Fibroblast of the conjunctiva (primary cell): ENCODE data around the gene FREM2.

ENCODE experiments used
- DNase-seq: peaks from one replicate; pipeline ENCODE4 v3.0.0-alpha.2; 2010; ENCODE audit warnings: low read depth

FREM2 gene

DNA sequence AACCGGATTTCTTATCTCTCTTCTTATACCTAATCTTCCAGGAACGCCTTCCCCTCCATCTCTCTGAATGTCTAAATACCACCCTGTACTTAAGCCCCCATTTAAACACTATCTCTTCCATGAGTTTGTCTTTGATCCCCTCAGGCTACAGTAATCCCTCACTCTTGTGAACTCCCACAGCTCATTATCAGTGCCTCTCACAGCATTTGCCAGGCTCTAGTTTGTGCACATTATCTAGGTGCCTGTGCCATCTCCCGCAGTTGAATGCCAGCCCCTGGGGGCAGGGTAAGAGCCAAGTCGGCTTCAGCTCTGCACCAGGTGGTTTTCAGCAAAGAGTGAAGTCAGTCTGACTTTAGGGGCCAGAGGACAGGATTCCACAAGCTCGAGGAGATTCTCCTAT lies 71.4 kb downstream of the FREM2 start:
- no peak for DNase-seq

DNA sequence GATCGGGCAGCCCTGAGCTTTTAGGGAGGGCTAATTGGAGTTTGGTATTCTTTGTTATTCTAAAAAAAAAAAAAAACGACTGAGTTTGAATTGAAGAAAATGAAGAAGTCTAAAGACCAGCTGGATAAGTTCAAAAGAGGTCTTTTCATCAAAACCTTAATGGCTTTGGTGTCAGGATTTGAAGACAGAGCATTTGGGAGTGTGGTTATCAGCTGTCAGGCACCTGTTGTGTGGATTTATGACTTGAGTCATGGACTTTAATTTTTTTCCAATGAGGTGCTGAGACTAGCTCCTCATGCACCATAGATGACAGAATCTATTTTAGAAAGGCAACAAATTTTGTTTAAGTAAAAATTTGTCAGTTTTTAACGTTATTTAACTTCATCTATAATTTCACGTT lies 72.5 kb downstream of the FREM2 start:
- DNase-seq: no peak

DNA sequence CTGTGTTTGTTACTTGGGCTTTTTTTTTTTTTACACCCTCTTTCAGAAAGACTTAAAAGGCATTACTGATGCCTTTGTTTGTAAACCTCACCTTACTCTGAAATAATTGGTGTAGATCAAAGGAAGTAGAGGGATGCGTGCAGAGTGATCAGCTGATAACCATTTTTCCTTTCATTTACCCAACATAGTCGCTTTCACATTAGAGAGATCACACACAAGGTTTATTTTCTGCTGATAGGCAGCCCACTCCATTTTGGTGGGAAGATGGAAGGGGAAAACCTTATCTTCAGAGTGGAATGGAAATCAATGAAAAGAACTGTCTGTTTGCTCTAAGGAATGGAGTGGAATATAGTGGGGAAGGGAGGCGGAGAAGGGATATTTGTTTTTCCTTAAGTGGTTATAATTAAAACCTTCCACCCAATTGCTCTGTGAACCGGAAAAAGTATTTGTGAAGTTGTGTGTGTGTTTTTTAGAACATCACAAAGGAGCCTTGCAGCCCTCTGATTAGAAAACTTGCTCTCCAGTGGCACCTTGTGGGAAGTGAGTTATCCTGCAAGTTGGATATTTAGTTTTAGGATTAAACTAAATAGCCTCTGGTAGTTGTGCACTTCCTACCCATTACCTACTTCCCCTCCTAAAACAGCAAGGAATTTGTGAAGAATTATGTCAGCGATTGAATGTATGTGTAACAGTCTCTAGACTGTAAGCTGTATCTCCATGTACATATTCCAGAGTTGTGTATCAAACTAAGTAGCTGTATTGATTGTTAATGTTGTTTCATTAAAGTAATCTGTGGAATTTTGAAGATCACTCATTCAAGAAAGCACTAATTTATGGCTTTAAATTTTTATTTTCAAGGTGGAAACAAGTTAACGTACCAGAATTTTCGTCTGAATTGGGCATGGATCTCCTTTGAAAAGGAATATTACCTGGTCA lies 76.8 kb downstream of the FREM2 start:
- peak; percentile 12 for DNase-seq

DNA sequence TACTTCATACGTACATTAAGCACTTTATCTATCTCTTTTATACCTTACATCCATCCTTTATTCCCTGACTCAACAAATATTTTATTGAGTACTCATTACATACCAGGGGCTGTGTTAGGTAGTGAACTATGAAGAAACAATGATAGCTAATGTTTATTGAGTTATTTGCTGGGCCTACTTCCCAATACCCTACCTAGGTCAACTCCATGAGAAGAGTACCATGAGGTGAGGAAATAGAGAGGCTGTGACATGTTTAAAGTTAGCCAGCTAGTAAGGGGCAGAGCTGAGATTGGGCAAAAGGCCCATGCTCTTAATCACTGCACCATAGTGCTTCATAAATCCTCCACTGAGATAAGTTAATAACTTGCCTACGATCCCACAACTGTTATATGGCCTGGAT lies 79.9 kb downstream of the FREM2 start:
- no peak for DNase-seq

DNA sequence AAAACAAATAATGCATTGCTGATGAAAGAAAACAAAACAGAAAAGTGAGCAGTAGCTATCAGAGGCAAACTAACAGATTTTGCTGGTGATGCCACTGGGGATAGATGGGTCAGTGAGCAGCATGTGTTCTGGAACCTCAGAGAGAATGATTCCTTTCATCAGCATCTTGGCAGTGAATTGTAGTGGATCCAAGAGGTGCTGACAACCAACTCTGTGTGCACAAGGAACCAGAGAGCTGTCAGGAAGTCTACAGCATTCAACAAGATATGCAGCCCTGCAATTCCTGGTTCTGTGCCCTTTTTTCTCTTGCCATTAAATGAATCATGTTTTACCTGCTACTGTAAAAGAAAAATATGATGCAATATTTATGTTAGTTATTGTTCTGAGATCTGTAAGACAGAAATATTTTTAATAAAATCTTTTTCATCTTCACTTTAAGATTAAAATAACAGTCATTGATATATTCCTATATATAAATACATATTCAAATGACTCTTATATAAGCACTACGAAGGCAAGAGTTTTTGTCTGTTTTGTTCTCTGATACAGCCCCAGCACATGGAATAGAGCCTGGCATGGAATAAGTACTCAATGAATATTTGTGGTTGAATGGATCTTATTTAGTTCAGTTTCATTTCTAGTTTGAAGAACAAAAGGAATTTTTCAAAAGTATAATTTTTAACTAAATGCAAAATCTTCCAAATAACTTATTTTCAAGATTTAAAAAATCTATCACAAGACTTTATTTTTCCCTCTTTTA lies 80.8 kb downstream of the FREM2 start:
- DNase-seq: no peak

DNA sequence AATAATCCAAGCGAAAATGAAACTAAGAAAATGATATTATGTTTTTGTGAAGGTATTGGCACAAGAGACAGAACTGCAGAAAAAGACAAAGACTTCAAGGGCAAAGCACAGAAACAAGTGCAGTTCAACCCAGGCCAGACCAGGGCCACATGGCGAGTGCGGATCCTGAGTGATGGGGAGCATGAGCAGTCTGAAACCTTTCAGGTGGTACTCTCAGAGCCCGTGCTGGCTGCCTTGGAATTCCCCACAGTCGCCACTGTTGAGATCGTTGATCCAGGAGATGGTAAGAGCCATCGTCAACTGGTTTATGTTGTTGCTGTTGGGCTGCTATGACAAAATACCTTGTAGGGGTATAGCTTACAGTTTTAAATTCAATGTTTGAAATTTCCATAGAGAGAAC lies 82.6 kb downstream of the FREM2 start:
- DNase-seq: no peak

DNA sequence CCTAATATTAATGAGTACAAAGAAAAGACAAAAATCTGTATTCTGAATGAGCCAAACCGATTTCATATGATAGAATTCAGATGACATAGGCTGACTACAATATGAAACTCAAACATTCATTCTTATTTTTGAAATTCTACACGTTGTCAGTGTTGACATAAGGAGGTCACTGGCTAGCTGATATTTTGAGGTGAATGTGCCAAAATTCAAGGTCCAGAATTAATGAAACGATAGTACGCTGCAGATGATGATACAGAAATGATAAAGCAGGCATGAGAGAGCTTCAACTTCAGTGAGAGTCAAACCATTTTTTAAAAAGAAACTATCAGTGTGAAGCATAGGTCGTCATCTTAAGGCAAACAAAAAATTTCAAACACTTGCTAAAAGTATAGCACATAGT lies 88.2 kb downstream of the FREM2 start:
- no peak for DNase-seq

DNA sequence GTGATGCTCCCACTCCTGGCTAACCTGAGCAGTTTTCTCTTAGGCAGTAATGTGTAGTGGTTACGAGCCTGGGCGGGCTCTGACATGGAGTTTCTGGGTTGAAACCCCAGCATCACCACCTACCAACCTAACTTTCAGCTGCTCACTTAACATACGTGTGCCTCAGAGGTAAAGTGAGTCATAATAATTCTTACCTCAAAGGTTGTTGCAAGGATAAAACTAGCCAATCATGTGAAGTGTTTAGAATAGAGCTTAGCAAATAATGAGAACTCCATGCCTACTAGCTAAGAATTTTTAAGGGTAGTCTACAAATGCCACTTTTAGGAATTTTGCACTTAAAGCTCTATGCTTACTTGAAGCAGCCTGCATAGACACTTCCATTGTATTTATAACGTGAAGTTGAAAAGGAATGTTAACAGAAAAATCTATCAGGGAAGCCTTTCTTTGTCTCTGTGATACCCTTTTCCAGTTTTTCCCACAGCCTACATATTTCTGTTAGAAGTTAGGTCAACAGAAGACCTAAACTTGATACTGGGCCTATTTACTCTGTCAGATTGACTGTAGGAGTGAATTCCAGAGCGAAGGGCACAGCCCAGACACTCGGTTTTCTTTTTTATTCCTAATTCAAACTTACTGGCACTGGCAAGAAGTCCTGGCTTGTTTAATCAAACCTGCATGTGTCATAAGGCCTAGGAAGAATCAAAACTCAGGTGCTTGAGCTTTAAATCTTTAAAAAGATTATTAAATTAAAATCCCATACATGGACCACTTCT lies 90.7 kb downstream of the FREM2 start:
- DNase-seq: no peak

DNA sequence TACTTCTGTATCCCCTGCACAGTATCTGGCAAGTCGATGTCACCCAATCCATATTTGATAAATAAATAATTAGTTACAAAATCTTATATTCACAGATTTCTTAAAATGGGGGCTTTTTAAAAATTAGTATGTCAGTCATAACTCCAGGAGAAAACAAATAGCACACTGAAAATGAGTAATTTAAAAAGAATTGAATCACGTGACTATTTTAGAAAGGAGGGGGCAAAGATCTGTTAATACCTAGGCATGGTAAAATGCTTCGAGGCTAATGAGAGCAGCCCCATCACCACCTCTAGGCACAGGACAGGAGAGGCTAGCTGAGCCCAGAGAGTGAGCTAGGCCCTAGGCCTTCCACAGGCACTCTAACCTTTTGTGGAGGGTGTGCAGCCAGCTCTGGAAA lies 94.7 kb downstream of the FREM2 start:
- no peak for DNase-seq

DNA sequence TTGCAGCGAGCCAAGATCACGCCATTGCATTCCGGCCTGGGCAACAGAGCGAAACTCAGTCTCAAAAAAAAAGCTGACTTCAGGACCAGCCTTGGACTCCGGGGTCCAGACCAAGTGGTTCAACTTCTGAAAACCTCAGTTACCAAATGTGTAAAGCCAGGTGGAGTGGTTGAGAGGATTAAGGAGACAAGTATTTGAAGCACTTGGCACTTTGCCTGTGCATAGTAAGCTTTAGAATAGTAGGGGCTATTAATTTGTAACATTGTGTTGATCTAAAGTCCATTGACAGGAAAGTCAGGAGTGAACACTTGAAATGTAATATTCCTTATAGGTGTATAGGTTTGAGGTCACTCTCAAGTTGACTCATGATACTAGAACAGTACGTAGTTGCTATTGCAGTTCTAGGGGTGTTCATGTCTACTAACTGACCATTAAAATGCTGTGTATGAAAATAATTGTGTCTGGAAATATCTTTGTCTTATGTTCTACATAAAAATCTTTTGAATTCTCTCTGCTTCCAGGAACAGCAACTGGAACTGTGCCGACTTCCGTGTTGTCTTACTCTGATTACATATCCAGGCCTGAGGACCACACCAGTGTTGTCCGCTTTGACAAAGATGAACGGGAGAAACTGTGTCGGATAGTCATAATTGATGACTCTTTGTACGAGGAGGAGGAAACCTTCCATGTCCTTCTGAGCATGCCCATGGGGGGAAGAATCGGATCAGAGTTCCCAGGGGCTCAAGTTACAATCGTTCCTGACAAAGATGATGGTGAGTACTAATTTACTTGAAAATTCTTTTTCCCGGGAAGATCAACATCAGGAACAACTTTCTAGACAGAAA lies 97.4 kb downstream of the FREM2 start:
- no peak for DNase-seq

DNA sequence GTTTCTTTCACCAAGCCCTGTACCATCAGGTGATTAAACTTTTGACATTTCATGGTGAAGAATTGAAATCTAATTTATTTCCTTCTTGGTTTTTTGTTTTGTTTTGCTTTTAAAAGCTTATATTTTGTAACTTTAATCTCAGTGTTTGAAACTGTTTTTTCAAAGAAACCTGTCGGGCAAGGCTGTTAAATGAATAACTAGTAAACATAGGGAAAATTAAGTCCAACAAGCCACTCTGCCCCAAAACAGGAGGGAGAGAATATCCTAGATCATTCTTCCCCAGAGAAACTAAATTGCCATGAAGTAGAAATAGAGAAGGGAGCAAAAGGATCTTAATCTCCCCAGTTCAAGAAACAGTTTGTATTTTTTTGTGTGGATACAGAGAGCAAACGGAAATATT lies 98.2 kb downstream of the FREM2 start:
- DNase-seq: no peak

DNA sequence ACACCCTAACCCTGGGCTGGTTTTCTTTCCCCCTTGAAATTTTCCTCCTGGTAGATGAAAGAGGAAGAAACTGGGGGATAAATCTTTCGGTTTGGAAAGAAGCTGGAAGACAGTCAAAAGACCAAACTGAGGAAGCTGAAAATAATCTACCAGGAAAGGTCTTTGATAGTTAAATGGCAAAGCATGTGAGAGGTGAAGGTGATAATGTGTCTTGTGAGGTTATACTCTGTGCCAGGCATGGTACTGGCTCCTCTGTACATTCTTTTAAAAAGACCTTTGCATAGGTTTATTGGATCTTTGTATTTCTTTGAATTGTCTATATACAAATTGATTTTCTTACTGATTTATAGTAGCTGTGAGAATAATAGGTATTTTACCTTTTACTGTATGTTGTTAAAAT lies 98.6 kb downstream of the FREM2 start:
- no peak for DNase-seq

DNA sequence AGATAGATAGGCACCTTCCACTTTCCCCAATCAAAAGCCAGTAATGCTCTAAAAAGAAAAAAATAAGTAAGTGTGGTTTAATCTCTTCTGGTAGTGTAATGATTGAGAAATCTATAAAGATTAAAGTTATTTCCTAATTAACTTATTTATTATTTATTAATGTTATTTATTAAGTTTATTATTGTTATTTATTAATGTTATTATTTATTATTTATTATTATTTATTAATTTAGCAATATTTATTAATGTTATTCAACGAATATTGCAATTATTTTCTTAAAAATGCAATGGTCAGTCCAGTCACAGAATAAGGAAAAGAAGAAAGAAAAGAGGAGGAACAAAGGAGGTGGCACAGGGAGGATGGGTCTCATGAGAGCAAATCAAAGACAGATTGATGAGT lies 100.7 kb downstream of the FREM2 start:
- DNase-seq: no peak

DNA sequence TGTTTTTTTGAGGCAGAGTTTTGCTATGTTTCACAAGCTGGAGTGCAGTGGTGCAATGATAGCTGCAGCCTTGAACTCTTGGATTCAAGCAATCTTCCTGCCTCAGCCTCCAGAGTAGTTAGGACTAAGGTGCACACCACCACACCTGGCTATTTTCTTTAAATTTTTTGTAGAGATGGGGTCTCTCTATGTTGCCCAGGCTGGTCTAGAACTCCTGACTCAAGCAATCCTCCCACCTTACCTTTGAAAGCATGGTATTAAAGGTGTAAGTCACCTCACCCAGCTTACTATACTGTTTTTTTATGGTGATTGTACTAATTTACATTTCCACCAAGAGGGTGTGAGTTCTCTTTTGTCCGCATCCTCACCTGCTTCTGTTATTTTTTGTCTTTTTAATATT lies 110.0 kb downstream of the FREM2 start:
- no peak for DNase-seq

DNA sequence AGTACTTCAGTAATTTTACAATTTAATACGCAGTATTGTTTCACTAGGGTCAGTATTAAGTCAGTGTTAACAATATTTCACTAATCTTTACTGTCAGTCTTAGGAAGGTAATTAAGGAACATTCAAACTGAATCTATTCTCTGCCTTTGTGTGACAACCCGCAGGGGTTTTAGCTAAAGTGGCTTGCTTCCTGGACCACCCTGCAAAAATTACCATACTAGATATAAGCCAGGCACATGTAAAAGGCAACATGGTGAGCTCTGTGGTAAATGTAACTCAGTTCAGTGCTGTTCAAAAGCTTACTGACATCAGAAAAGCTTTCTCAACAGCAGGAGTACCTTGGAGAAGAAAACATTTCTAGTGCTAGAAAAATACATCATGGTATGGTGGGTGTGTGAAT lies 116.7 kb downstream of the FREM2 start:
- DNase-seq: no peak

DNA sequence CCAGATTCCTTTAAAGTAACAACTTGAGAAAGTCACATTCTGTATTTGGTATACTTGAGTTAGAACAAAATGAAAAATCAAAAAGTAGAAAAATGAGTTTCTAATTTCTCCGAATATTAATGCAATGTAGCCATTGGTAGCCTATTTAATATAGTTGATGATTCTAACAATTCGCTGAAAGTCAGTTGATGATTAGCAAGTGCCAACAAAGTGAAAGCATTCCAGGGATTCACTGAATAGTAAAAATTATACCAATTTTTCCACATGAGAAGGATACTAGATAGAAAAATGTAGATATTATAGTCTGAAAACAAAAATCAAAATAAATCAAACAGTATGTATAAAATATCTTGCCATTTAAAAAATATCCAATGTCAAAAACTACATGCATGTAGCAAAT lies 117.2 kb downstream of the FREM2 start:
- no peak for DNase-seq

DNA sequence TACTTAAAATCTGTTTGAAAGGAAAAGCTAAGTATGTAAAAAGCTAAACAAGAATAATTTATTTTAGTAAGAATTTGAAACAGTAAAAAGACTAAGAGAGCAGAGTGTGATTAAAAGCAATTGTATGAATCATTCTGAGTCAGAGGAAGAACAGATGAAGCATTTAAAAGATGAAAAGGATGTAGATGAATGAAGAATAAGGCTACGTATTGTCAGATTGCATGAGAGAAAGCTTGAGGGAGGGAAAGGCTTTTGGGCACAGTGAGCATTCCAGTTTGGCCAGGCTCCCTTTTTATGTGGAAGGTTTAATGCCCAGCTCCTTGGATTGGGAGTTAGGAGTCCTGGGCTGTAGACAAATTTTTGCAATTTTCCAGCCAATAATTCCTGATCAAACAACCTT lies 117.7 kb downstream of the FREM2 start:
- no peak for DNase-seq

DNA sequence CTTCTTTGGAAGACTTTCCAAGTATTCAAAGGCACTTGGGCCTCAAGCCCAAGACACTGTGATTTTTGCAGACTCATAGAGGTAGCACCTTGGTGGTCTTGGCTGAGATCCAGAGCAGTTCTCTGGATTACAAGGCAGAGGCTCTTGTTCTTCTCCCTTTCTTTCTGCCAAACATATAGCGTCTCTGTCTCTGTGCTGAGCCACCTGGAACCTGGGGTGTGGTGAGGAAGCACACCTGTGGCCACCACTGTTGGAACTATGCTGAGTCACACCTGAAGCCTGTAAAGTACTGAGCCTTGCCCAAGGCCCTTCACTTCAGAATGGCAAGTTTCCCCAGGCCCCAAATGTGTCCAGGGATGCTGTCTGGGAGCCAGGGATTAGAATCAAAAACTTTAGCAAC lies 127.5 kb downstream of the FREM2 start:
- no peak for DNase-seq

DNA sequence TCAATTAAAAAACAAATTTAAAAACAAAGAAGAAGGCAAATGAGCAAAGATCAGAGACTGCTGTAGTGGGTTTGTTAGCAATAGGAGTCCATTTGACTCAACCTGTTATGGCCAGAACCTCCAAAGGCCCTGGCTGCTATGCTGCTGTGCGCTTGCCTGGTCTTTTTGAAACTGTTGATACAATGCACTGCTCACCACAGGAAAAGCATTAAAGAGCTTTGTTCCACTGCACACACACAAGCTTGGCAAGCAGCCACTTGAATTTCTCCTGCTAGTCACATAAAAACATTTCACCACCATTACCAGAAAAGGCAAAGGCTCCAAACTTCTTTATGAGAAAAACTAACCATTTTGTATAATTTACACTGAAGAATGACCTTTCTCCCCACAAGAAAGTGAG lies 132.2 kb downstream of the FREM2 start:
- no peak for DNase-seq

DNA sequence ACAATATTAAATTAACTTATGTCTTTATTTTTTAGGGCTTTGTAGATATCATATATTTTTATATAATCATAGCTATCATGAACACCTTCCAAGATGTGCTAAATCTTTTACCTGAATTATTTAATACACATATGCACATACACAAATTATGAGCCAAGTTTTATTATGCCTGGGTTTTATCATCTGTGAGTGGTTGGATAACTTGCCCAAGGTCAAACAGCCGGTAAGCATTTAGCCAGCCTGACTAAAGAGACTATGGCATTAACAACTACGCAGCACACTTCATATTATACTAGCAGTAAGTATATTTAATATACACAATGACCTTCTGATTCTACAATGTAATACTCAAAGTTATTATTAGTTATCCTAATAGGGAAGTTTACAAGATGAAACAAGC lies 132.7 kb downstream of the FREM2 start:
- DNase-seq: no peak

DNA sequence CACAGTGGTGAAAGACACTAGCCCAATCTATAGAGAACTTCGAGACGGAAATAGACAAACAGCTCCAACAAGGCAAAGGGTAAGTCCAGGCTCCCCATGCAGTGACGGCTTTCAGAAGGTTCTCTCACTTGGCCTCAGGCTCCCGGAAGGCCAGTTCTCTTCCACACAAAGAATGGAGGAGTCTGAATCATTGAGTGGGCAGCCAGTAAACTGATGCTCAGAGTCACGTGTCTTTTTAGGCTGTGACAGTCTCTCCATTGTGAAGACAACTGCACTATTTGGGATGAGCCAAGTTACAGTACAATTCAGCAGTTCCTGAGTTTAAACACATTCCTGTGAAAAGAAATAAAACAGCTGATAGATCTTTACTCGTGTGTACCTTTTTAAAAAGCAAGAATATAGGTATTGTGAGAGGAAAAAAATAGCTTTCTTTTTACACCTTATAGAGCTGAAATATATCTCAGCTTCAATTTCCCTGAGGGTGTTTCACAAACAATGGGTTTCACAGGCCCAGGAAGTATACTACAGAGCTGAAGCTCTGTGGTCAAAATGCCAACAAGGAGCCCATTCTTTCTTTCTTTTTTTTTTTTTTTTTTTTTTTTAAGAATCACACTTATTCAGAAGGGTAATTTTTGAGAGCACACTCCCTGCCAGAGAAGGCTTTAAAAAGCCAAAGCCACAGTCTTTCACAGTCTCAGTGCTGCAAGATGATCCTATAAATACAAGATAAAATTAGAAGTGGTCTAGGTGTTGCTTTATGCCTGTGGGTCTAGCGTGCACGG lies 135.1 kb downstream of the FREM2 start:
- no peak for DNase-seq
